DOHH2 (cell line): Measurements from ENCODE around the gene GMDS.

Source experiments
- H3F3A ChIP-seq: fragments of 200-600 bp; sonication (generic), shearing (Covaris generic); 2 replicates; pipeline ENCODE4 v1.6.0; 2016; ENCODE audit warnings: antibody characterized with exemption, mild to moderate bottlenecking; ENCODE audit not compliant: control insufficient read depth, insufficient read depth
- H3K27ac ChIP-seq: fragments of 200-600 bp; sonication (generic); 2 replicates; pipeline ENCODE4 v1.5.1; 2014; ENCODE audit warnings: low read depth, mild to moderate bottlenecking, low read length, moderate library complexity
- H3K27me3 ChIP-seq: fragments of 200-600 bp; sonication (generic); 2 replicates; pipeline ENCODE4 v1.6.1; 2014; ENCODE audit warnings: mild to moderate bottlenecking, low read length, mixed read lengths; ENCODE audit not compliant: control insufficient read depth
- H3K36me3 ChIP-seq: fragments of 200-600 bp; sonication (generic); 2 replicates; pipeline ENCODE4 v1.6.1; 2014; ENCODE audit warnings: mild to moderate bottlenecking, low read length, moderate library complexity, mixed read lengths; ENCODE audit not compliant: control insufficient read depth
- H3K4me1 ChIP-seq: fragments of 200-600 bp; sonication (generic); 2 replicates; pipeline ENCODE4 v1.6.1; 2014; ENCODE audit warnings: mild to moderate bottlenecking, low read length, mixed read lengths; ENCODE audit not compliant: control insufficient read depth
- H3K4me2 ChIP-seq: fragments of 200-600 bp; sonication (generic); 2 replicates; pipeline ENCODE4 v1.6.0; 2014; ENCODE audit warnings: mild to moderate bottlenecking, low read length, moderate library complexity
- H3K4me3 ChIP-seq: fragments of 200-600 bp; sonication (generic); 2 replicates; pipeline ENCODE4 v1.5.1; 2014; ENCODE audit warnings: mild to moderate bottlenecking, low read length, mixed read lengths
- H3K79me2 ChIP-seq: fragments of 200-600 bp; sonication (generic); 2 replicates; pipeline ENCODE4 v1.6.1; 2014; ENCODE audit warnings: mild to moderate bottlenecking, low read length, mixed read lengths; ENCODE audit not compliant: control insufficient read depth
- H3K9me2 ChIP-seq: fragments of 200-600 bp; sonication (generic); replicated peaks from 2 replicates; pipeline ENCODE4 v1.6.1; 2014; ENCODE audit warnings: mild to moderate bottlenecking, low read length, mixed read lengths; ENCODE audit not compliant: control insufficient read depth
- H3K9me3 ChIP-seq: fragments of 200-600 bp; sonication (generic); 2 replicates; pipeline ENCODE4 v1.6.1; 2014; ENCODE audit warnings: antibody characterized with exemption, low read length, mixed read lengths; ENCODE audit not compliant: control insufficient read depth, insufficient read depth
- H4K20me1 ChIP-seq: fragments of 200-600 bp; sonication (generic); 2 replicates; pipeline ENCODE4 v1.6.0; 2014; ENCODE audit warnings: low read depth, mild to moderate bottlenecking, antibody characterized with exemption, low read length, moderate library complexity; ENCODE audit not compliant: control insufficient read depth, insufficient read depth
- CTCF ChIP-seq: fragments of 200-600 bp; sonication (generic); IDR thresholded peaks from one replicate; pipeline ENCODE4 v1.5.1; 2014; ENCODE audit warnings: antibody characterized with exemption, mild to moderate bottlenecking, low read depth, low read length; ENCODE audit not compliant: poor library complexity, severe bottlenecking
- EZH2phosphoT487 ChIP-seq: fragments of 200-600 bp; sonication (generic); IDR thresholded peaks from 2 replicates; pipeline ENCODE4 v1.6.1; 2017; ENCODE audit warnings: borderline replicate concordance, mild to moderate bottlenecking, antibody characterized with exemption, low read length, moderate library complexity, mixed read lengths

GMDS gene

GRCh38 chr6:2055911-2056310 is 189.5 kb downstream of the GMDS start:
- Histone ChIP-seq H3K4me3 (no peak overlapping the region), H3K9me2 (no peaks in the 10 kb centered on the region), H3K27ac (no peak overlapping the region), H3K79me2 (no peaks in the 10 kb centered on the region), H4K20me1 (no peaks in the 10 kb centered on the region), H3K4me2 (no peak overlapping the region), H3K27me3 (no peaks in the 10 kb centered on the region), H3K4me1 (no peaks in the 10 kb centered on the region), H3K9me3 (no peaks in the 10 kb centered on the region), H3K36me3 (no peaks in the 10 kb centered on the region), H3F3A (no peaks in the 10 kb centered on the region)
- TF ChIP-seq EZH2phosphoT487 = no peak
- no peak for TF ChIP-seq CTCF

- Histone ChIP-seq H3K4me1 (no peaks in the 10 kb centered on the region), H3K27me3 (no peaks in the 10 kb centered on the region), H3F3A (no peaks in the 10 kb centered on the region), H3K9me3 (no peaks in the 10 kb centered on the region), H3K79me2 (no peaks in the 10 kb centered on the region), H4K20me1 (no peaks in the 10 kb centered on the region), H3K36me3 (no peaks in the 10 kb centered on the region), H3K4me2 (no peak overlapping the region), H3K27ac (no peak overlapping the region), H3K9me2 (no peaks in the 10 kb centered on the region), H3K4me3 (no peak overlapping the region)
- no peak for TF ChIP-seq CTCF
- no peak for TF ChIP-seq EZH2phosphoT487
Measured at GRCh38 chr6:2055143-2055542, 190.3 kb downstream of the GMDS start.

GRCh38 chr6:2054516-2055067 is 190.8 kb downstream of the GMDS start:
- H3K4me2 ChIP-seq = no peak overlapping the region
- no peaks in the 10 kb centered on the region for H3K36me3 ChIP-seq
- H4K20me1 ChIP-seq = no peaks in the 10 kb centered on the region

More at GRCh38 chr6:2054516-2055067, 190.8 kb downstream of the GMDS start:
- TF ChIP-seq EZH2phosphoT487 = no peak
- no peak for TF ChIP-seq CTCF
- H3K79me2 ChIP-seq = no peaks in the 10 kb centered on the region
- H3F3A ChIP-seq = no peaks in the 10 kb centered on the region
- no peak overlapping the region for H3K4me3 ChIP-seq
- H3K27me3 ChIP-seq = no peaks in the 10 kb centered on the region
- H3K9me3 ChIP-seq = no peaks in the 10 kb centered on the region
- no peak overlapping the region for H3K27ac ChIP-seq
- H3K9me2 ChIP-seq = no peaks in the 10 kb centered on the region
- no peaks in the 10 kb centered on the region for H3K4me1 ChIP-seq
